Peyer's patch (tissue), 4 donors: Measurements from ENCODE around the gene CNKSR3.

ENCODE experiments used
- POLR2A ChIP-seq, 2 donors: fragments of 450-650 bp; IDR thresholded peaks; one replicate each; pipeline ENCODE4 v1.5.1; 2017; ENCODE audit warnings: antibody characterized with exemption in 2 of 2, mild to moderate bottlenecking in 2 of 2, moderate library complexity in 2 of 2
- TF ChIP-seq, protein P1 (sequence below), 6 experiments: fragments of 450-650 bp in 4 of 6; fragments of 200-600 bp in 2 of 6; sonication (generic) in 1 of 6; IDR thresholded peaks; one replicate each; pipeline ENCODE4 v1.5.1; 2017 to 2019; ENCODE audit warnings: antibody characterized with exemption in 6 of 6, mild to moderate bottlenecking in 3 of 6, moderate library complexity in 1 of 6

DNA sequence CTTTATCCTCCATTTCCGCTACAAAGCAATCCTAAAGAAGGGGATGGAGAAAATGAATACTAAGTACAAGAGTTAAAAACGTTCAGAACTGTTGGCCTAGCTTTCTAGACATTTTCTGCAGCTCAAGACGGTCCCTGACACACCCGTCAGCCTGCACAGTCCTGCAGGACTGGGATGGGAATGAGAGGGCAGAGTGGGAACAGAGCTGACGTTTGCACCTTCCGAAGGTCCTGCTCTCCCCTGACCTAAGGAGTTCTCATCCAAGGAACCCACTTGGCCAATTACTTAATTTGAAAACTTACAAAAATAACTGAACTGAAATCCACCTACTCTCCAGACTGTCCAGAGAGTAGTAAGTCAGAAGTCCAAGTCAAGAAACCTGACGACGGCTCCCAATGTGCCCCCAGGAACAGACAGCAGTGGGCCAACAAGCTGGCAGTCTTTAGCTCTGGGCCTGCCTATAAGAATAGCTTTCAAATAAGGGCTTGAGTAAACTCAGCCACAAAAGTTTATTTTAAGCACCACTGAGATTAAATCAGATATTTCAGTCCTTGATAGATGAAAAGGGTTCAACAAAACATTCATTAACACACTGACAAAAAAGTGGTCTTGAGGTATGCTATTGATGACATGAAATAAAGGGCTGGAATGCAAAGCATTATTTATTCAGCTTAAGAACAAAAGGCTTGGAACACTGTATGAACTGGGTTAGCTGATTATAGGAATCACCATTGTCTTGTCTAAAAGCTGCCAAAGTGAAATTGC, 76.8 kb downstream of the CNKSR3 start:
- TF ChIP-seq, protein P1, sequence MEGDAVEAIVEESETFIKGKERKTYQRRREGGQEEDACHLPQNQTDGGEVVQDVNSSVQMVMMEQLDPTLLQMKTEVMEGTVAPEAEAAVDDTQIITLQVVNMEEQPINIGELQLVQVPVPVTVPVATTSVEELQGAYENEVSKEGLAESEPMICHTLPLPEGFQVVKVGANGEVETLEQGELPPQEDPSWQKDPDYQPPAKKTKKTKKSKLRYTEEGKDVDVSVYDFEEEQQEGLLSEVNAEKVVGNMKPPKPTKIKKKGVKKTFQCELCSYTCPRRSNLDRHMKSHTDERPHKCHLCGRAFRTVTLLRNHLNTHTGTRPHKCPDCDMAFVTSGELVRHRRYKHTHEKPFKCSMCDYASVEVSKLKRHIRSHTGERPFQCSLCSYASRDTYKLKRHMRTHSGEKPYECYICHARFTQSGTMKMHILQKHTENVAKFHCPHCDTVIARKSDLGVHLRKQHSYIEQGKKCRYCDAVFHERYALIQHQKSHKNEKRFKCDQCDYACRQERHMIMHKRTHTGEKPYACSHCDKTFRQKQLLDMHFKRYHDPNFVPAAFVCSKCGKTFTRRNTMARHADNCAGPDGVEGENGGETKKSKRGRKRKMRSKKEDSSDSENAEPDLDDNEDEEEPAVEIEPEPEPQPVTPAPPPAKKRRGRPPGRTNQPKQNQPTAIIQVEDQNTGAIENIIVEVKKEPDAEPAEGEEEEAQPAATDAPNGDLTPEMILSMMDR (IDR thresholded peaks at IDR 0.05) = no peak
- no peak for TF ChIP-seq POLR2A (IDR thresholded peaks at IDR 0.05)
